ENCODE measurements around the gene DPM3.

- TF ChIP-seq POLR2AphosphoS5 (IDR thresholded peaks at IDR 0.05; ENCODE audit: borderline replicate concordance, low read depth, low read length) (no peak), EZH2 (IDR thresholded peaks at IDR 0.05) (no peak), FOXP2 (optimal IDR thresholded peaks at IDR 0.05; ENCODE audit: control extremely low read depth, extremely low read length, insufficient read depth) (no peak)
Observed at GRCh38 chr1:155170806-155171205, 30.5 kb upstream of the DPM3 start.
